Hepatic stellate cell (primary cell): ENCODE data around the gene SVIL.
A peak's percentile ranks its signal among the peaks of the same experiment; 100 is the strongest.
"Not testable (repeated sequence)": the region's sequence is repeated elsewhere in the genome, so short reads cannot be mapped to it uniquely, and the experiment has no call there.

ENCODE experiments used
- DNase-seq: peaks from one replicate; pipeline ENCODE4 v3.0.0; 2011; ENCODE audit warnings: low spot score

Gene SVIL

DNA sequence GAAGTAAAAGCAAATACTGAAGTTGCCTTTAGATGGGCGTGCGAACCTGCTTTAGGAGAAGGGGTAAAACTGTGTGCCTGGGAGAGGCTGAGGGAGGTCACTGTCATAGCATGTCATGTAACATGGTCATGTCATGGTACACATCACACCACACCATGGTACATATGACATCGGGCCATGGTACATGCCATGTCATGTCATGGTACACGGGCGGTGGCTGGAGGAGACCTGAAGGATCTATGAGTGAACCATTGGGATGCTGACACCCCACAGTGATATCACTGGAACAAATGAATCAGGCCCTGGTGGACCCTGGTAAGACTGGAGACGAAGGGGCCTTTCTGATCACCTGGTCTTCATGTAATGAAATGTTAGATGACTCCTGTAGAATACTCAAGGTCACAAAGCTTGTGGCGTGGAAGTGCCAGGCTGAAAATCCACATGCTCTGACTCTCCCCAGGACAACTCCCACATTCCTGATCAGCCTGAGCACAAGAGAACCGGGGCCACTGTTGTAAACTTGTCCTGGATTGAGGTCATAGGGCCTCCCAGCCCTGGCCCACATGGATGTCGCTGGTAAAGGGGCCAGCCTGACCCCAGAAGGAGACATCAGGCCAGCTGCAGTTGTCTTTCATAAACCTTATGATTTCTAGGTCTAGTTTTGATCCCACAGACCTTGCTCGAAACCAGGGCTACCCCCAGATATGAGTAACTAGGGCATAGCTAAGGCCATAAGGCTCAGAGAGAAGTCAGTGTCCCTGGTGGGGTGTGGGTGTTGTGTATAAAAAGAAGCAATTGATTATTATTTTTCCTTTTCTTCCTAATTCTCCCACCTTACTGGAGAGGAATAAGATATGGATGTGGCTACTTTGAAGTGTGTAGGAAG lies 60.3 kb downstream of the SVIL start:
- not testable (repeated sequence) for DNase-seq

DNA sequence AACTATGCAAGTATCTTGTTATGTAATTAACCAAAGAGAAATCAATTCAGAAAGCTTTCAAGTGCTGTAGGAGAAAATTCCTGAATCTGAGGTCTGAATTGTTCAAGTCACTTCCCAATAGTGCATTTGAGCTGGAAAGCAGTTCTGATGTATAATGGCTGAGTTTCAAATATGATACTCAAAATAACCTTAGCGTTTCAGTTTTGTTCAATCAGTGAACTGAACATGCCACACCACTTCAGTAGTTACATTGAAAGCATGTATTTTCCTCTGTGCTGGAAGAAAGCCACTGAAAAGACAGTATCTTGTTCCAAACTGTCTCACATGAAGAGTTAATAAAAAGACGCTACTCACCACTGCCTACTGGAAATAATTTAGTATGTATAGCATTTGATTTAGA lies 64.5 kb downstream of the SVIL start:
- DNase-seq = not testable (repeated sequence)

DNA sequence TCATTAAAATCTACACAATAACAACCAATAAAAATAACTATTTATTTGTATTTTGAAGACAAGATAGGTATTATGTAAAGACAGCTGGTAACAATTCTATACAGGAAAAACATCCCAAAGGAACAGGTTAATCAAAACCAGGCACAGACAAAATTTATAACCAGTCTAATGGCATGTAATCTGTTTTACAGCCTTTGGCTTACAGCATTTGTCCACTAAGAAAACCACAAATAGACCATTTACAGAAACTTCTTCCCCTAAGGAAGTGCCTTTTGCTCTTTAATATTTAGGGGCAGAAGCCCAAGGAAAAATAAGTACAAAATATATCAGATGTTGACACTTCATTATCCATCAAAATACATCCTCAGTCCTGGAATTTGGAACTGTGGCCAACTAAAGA lies 65.0 kb downstream of the SVIL start:
- DNase-seq = no peak

DNA sequence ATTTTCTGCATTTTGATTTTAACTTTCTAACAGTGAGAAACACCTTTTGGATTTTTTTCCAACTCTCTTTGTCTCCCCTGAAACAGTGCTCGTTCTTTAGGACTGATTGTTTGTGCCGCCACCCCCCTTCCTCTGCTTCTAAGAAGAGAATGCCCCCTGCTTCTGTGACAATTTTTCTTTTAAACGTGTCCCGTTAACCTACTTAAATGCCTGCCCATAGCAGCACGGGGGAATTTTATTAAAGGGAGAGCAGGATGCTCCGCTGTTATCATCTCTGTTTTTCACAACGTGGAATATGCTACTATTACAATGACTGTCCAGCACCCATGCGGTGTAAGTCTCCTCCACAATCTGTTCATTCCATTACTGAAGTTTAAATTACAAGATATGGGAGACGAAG lies 67.8 kb downstream of the SVIL start:
- no peak for DNase-seq

DNA sequence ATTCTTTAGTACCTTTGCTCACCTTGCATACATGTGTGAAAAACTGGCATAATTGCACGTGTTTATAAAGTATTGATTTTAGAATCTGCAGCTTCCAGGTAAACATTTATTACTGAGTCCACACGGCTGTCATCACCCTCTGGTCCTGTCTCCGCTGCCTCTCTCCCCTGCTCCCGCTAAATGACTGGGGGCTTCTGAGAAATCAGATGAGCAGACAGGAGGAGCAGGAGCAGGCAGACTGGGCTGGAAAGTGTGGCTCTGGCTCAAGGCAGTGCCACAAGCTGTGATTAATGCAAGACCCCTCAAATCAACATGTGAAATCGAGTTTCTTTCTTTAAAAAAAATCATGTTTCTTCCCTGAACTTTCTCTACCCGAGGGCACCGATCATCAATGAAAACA lies 68.6 kb downstream of the SVIL start:
- not testable (repeated sequence) for DNase-seq

DNA sequence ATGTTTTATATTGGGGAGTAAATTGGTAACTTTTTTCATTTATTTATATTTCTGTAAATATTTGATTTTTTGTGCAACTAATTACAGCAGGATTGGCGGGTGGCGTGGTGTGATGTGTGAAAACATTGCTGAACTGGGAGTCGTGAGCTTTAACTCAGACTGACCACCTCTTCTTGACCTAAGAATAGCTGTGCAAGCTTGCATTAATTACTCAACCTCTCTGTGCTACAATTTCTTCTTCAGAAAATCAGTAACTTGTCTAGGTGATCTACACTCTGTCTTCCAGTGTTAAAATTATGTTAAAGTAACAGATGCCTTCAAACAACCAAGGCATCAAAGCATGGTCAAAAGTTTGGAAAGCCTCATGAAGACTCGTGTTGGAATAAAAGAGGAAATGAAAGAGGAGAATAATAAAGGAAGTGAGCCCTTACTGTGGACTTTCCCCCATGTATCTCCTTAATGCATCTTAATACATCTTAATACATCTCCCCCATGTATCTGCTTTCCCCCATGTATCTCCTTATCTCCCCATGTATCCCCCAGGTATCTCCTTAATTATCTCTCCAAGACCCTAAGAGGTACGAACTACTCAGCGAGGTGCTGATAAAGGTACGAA lies 71.2 kb downstream of the SVIL start:
- DNase-seq = no peak

DNA sequence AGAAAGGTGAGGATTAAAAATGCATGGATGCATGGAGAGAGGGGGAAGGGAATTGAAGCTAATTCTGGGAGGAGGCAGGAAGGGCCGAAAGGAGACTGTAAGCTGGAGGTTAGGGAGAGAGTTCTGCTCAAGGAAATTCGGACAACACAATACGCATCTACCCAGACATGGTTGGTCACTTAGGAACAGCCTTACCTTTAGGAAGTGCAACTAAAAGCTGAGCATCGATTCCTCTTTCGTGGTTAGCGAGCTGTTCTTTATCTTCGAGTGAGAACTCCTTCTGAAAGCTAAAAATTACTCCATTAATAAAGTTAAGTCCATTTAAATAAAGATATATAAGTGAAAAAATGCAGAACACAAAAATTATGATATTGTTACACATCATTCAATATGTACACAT lies 71.8 kb downstream of the SVIL start:
- DNase-seq = not testable (repeated sequence)

DNA sequence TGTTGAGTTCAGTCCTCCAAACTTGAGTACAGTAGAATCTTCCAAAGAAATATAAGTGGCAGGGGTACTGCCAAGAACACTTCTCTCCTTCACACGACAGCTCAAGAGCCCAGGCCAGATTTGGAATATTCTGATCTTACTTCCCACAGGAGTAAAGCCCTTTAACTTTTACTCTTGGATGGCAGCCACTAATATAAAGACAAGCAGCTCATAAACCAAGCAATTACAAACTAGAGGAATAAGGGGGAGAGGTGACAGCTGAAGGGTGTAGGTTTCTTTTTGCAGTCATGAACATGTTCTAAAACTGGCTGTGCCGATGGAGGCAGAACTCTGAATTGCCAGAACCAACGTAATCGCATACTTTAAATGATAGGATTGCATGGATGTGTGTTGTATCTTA lies 74.8 kb downstream of the SVIL start:
- DNase-seq = no peak

DNA sequence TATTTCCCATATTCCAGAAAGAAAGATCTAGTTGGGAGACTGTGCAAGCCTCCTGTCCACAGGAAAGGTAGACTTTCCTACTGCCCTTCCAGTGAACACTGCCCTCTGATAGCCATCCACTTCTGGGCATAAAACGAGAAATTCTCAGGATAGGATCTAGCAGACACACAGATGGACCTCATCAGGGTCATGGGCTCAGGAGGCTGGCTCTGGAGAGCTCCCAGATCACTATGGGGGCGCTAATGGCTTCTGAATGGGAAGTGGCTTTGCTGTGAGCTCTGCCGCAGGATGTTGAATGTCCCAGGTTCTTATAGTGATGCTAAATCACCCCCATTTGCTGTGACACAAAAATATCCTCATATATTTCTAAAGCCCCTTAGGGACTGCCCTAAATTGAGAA lies 77.1 kb downstream of the SVIL start:
- no peak for DNase-seq

DNA sequence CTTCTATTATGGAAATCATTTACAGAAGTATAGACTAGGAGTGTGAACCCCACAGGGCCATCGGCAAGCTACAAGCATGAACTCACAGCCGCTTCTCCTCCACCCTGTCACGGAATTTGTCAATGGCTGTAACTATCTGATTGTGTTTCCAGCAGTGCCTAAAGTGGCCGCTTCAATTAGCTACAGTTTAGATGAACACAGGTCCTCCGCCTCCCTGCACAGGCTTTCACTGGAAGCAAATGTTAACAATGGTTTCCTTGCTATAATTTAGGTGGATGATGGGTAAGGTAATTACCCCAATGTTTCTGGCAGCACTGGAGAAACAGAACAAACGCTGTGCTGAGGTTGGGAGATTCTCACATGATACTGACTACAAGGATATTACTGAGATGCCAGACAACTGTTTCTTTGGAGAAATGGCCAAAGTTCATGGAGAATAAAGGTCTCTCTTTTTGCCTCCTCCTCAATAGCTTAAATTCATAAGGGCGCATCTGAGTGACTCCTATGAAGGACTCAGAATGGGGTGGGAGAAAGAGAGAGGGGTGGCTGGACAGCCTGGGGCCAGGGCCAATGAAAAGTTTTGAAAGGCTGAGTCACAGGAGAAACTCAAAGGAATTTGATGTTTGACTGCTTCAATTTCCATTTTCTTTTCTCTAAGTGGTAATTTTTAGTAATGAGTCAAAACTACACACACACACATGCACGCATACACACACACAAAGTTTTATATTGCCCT lies 78.9 kb downstream of the SVIL start:
- DNase-seq = peak; percentile 36

DNA sequence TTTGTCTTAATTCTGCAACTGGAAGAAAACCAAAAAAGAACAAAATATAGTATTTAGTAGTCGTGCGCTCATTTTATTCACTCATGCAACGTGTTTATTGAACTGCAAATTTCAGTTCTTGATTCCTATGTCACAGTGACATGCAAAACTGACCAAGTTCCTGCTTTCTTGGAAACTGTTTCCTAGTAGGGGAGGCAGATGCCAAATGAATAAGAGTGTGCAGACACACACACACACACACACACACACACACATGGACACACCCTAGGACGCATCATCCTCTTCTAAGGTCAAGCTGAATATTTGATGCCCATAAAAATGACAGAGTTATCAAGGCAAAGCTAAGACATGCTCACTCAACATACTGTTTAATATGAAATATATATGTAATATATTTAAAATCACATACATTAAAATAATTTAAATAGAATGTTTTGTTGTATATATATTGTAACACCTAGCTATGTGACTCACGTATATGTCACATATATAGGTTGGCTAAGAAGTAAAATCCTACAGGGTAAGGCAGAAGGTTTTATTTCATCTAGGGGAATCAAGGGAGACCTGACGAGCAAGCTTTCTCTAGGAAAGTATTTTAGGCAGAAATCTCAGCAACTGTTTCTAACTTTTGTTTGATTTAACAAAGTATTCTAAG lies 79.6 kb downstream of the SVIL start:
- DNase-seq = no peak

DNA sequence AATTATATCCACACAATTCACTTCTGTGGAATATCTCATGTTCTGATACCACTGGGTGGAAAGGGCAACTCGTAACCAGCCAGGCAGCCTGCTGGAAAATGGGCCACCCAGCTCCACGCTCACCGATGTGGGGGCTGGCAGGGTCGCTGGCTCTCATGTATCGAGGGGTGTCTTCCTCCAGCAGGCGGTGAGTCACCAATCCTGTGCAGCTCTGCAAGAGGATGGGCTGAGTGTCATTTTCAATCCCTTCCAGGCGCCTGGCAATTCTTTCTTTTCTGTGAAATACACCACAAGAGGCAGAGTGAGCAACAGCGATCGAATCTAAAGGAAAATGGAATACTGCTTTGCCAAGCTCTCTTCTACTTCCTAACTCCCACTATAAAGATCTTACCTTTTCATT lies 80.1 kb downstream of the SVIL start:
- DNase-seq = no peak

DNA sequence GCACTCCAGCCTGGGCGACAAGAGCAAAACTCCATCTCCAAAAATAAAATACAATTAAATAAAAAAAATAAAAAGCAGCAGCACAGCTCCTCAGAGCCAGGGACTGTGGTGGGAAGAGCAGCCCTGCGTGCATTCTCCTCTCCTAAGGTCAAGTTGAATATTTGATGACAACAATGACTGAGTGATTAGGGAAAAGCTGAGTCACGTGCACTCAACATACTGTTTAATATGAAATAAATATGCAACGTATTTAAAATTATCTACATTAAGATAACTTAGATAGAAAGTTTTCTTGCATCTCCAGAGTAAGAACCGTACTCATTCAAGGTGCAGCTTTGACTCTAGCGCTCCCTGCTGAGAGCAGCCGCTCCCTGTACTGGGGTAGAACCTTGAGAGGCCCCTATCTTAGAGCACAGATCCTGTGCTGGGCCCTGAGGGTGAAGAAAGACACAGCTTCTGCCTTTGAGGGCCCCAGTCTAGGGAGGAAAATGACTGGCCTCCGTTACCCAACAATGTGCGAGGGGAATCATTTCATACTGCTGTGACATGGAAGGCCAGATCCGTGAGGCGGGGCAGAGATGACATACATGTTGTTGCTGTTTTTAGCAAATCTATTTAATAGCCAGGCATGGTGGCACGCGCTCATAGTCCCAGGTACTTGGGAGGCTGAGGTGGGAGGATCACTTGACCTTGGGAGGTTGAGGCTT lies 81.1 kb downstream of the SVIL start:
- DNase-seq = no peak

DNA sequence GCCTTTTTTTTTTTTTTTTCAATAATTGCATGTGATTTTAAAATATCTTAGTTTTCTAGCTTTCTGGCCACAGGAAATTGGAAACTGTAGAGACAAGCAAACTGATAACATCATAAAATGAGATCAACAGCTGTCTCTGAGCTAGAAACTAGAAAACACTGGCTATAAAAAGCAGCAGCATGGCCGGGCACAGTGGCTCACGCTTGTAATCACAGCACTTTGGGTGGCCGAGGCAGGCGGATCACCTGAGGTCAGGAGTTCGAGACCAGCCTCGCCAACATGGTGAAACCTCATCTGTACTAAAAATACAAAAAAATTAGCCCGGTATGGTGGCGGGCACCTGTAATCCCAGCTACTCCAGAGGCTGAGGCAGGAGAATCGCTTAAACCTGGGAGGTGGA lies 81.7 kb downstream of the SVIL start:
- not testable (repeated sequence) for DNase-seq

DNA sequence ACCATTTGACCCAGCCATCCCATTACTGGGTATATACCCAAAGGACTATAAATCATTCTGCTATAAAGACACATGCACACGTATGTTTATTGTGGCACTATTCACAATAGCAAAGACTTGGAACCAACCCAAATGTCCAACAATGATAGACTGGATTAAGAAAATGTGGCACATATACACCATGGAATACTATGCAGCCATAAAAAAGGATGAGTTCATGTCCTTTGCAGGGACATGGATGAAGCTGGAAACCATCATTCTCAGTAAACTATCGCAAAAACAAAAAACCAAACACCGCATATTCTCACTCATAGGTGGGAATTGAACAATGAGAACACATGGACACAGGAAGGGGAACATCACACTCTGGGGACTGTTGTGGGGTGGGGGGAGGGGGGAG lies 85.3 kb downstream of the SVIL start:
- DNase-seq = not testable (repeated sequence)

DNA sequence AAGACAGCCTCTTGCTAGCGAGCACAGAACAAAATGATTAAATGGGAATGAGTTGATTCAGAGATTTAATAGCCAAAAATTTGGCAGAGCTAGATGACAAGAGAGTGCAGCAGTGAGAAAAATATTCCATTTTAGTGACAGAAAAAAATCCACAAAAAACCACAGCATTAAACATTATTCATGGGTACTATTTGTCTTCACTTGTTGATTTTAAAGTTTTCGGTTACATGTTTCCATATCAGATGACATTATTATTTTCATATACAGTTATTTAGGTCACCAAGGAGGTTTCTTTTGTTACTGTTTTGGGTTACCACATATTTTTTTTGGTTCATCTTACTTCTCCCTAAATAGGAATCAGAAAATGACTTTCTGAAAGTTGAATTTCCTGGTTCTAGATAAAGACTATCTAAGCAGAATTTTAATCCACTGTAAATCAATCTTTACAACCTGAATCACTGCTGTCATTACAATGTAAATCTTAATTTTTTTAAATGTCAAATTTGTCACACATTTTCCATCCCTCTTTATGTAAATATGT lies 87.9 kb downstream of the SVIL start:
- DNase-seq = no peak

DNA sequence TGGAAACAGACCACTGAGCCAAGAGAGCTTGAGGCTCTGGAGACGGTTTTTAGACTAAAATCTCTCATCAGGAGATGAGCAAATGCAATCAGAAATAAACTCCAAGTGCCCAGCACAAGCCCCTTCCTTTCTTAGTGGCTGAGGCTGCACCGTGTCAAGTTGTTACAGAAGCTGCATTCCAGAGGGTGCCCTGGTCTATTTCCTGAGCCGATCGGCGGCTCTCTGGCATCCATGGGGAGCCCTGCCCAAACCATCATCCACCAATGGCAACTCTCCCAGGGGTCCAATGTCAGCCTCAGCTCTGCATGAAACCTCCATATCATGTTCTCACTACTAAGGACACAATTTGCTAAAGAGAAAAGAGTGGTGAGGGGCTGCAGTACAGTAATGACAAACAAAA lies 89.6 kb downstream of the SVIL start:
- DNase-seq = no peak

DNA sequence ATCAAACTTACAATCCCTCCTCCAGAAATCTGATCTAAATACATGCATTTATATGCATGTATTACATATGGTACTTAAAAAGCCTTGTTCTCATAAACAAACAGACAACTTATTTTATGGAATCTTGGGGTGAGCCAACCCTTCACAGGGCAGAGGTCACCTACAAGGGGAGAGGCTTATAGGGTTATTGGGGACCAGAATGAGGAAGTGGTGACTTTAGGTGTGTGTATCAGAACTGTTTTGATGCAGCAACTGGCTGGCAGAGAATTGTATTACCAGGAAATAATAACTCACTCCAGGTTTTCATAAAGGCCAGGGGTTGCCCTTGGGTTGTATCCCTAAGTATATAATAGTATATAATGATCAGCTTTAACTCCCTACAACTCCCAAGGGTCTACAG lies 91.1 kb downstream of the SVIL start:
- no peak for DNase-seq

DNA sequence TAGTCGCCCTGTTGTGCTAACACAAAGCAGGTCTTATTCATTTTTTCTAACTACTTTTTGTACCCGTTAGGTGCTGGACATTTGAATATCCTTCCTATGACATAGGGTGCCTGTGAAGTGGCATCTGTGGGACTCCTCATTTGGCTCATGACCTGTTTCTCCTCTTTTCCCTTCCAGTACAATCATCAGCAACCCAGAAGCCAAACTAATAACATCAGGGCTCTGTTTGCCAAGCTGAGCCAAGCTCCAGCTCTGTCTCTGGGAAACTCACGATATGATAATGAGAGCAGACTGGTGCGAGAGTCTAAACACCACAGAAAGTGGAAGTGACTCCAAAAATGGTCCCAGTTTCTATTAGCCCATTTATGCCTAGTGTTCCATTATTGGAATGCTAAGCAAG lies 92.0 kb downstream of the SVIL start:
- DNase-seq = no peak

DNA sequence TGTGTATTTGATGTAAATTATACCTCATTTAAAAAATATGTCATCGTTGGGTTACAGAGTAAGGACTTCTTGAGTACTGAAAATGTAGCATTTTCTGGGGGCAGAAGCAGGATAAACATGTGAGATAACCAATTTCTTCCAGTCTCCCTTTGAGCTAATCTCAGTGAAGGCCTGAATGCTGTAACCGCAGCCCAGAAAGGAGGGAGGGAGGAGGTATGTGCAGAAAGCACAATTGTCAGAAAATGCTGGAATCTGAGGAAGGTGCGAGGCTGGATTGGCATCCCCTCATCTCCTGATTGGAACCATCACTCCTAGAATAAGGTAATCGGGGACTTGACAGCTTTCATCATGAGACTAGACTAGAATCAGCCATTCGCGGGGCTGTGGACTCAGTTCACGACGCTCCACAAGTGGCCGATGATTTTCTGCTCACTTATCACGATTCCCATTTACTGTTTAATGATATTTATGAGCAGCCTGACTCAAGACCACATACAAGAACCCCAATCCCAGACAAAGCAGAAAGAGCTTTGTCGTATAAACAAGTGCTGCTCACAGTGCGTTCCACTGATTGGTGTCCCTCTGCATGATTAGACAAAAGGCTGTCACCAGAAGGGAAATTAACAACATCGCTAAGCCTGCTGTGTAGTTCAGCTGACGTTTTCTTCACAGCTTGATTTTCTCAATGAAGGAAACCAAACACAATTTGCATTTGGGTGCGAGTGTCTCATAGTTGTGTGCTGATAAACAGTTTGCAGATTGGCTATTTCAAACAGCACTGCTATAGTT lies 93.2 kb downstream of the SVIL start:
- DNase-seq = no peak

DNA sequence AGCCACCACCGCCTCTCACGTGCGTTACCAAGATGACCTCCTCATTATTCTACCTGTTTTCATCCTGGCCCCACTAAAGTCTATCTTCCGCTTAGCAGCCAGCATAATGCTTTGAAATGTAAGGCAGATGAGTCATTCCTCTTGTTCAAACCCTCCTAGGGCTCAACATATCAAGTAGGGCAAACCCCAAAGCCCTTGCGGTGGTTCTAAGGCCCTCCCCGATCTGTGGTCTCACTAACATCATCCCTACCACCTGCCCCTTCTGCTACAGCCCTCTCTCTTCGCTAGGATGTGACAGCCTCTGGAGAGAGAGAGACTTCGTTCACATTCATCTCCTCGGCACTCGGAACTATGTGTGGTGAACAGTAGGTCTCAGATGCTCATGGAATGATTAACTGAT lies 94.8 kb downstream of the SVIL start:
- DNase-seq = no peak
